Stimulated activated memory B cell treated with anti-CD40 and anti-IgM and Interleukin-4, amounts not matched to agents 10 μg/mL and 1 μg/mL and 100 μg/mL, for 72 hours (primary cell): ENCODE measurements around the gene DLGAP5.
A peak's percentile ranks its signal among the peaks of the same experiment; 100 is the strongest.

ENCODE experiments used
- ATAC-seq: fragments of 150-1000 bp; cut with Tn5 transposase; 2 replicates; pipeline ENCODE4 v1.10.0; 2021
- H3K27ac Mint-ChIP-seq: one replicate; pipeline ENCODE4 v1.8.0; 2022; ENCODE audit warnings: mild to moderate bottlenecking, mixed read lengths
- H3K27me3 Mint-ChIP-seq: one replicate; pipeline ENCODE4 v1.8.0; 2022; ENCODE audit warnings: mixed read lengths
- H3K36me3 Mint-ChIP-seq: one replicate; pipeline ENCODE4 v1.8.0; 2022; ENCODE audit warnings: mixed read lengths
- H3K4me1 Mint-ChIP-seq: one replicate; pipeline ENCODE4 v1.8.0; 2022; ENCODE audit warnings: mixed read lengths
- H3K4me3 Mint-ChIP-seq: one replicate; pipeline ENCODE4 v1.8.0; 2022; ENCODE audit warnings: mild to moderate bottlenecking, moderate library complexity, mixed read lengths
- H3K9me3 Mint-ChIP-seq: one replicate; pipeline ENCODE4 v1.8.0; 2022; ENCODE audit warnings: mixed read lengths

DLGAP5 gene

GRCh38 chr14:55200651-55201050, 9.3 kb upstream of the DLGAP5 start:
- Mint-ChIP-seq H3K4me3 (no peak overlapping the region), H3K9me3 (no peaks in the 10 kb centered on the region), H3K4me1 (no peaks in the 10 kb centered on the region), H3K36me3 (no peaks in the 10 kb centered on the region), H3K27me3 (peaks cover 12% of the 10 kb centered on the region), H3K27ac (no peak overlapping the region)
- no peak for ATAC-seq

- Mint-ChIP-seq H3K27me3 (peaks cover 12% of the 10 kb centered on the region), H3K27ac (no peak overlapping the region), H3K4me1 (no peaks in the 10 kb centered on the region), H3K4me3 (no peak overlapping the region), H3K36me3 (no peaks in the 10 kb centered on the region), H3K9me3 (no peaks in the 10 kb centered on the region)
- ATAC-seq: no peak
These were observed 7.4 kb upstream of the DLGAP5 start for GRCh38 chr14:55198749-55199148.

GRCh38 chr14:55194656-55195355, 3.4 kb upstream of the DLGAP5 start:
- no peak for ATAC-seq
- no peaks in the 10 kb centered on the region for H3K27me3 Mint-ChIP-seq
- peaks cover 6% of the 10 kb centered on the region for H3K4me1 Mint-ChIP-seq
- no peaks in the 10 kb centered on the region for H3K36me3 Mint-ChIP-seq
- H3K9me3 Mint-ChIP-seq: no peaks in the 10 kb centered on the region
- H3K4me3 Mint-ChIP-seq: no peak overlapping the region
- H3K27ac Mint-ChIP-seq: no peak overlapping the region

- peaks cover 6% of the 10 kb centered on the region for H3K4me1 Mint-ChIP-seq
- no peak for ATAC-seq
These were observed 753 bp upstream of the DLGAP5 start for GRCh38 chr14:55192054-55192621.

GRCh38 chr14:55190906-55191202, 531 bp downstream of the DLGAP5 start:
- Mint-ChIP-seq H3K36me3 (no peaks in the 10 kb centered on the region), H3K27me3 (no peaks in the 10 kb centered on the region), H3K27ac (peak overlapping the region; percentile 63), H3K4me3 (peak overlapping the region; percentile 83), H3K4me1 (peaks cover 6% of the 10 kb centered on the region), H3K9me3 (no peaks in the 10 kb centered on the region)
- no peak for ATAC-seq

More at GRCh38 chr14:55192054-55192621, 753 bp upstream of the DLGAP5 start:
- Mint-ChIP-seq H3K27ac (peak overlapping the region; percentile 63), H3K4me3 (peak overlapping the region; percentile 83), H3K36me3 (no peaks in the 10 kb centered on the region), H3K9me3 (no peaks in the 10 kb centered on the region), H3K27me3 (no peaks in the 10 kb centered on the region)

- Mint-ChIP-seq H3K36me3 (no peaks in the 10 kb centered on the region), H3K4me3 (no peak overlapping the region), H3K9me3 (no peaks in the 10 kb centered on the region), H3K27ac (no peak overlapping the region), H3K27me3 (no peaks in the 10 kb centered on the region), H3K4me1 (peaks cover 6% of the 10 kb centered on the region)
- no peak for ATAC-seq
These were observed 2.6 kb downstream of the DLGAP5 start for GRCh38 chr14:55188686-55189295.

- Mint-ChIP-seq H3K4me3 (no peak overlapping the region), H3K4me1 (peaks cover 12% of the 10 kb centered on the region), H3K27ac (peak overlapping the region; percentile 60), H3K9me3 (no peaks in the 10 kb centered on the region), H3K36me3 (no peaks in the 10 kb centered on the region), H3K27me3 (no peaks in the 10 kb centered on the region)
- ATAC-seq: peak; percentile 16
These were observed 11.0 kb downstream of the DLGAP5 start for GRCh38 chr14:55180434-55180833.

- Mint-ChIP-seq H3K36me3 (no peaks in the 10 kb centered on the region), H3K27ac (peak overlapping the region; percentile 60), H3K9me3 (no peaks in the 10 kb centered on the region), H3K27me3 (no peaks in the 10 kb centered on the region), H3K4me3 (no peak overlapping the region), H3K4me1 (peaks cover 12% of the 10 kb centered on the region)
- no peak for ATAC-seq
These were observed 11.4 kb downstream of the DLGAP5 start for GRCh38 chr14:55180006-55180405.

GRCh38 chr14:55170526-55170925, 20.9 kb downstream of the DLGAP5 start:
- Mint-ChIP-seq H3K9me3 (no peaks in the 10 kb centered on the region), H3K27ac (no peak overlapping the region), H3K27me3 (no peaks in the 10 kb centered on the region), H3K36me3 (no peaks in the 10 kb centered on the region), H3K4me1 (no peaks in the 10 kb centered on the region), H3K4me3 (no peak overlapping the region)
- ATAC-seq: no peak

- Mint-ChIP-seq H3K9me3 (no peaks in the 10 kb centered on the region), H3K4me3 (no peak overlapping the region), H3K27me3 (no peaks in the 10 kb centered on the region), H3K36me3 (no peaks in the 10 kb centered on the region), H3K27ac (no peak overlapping the region), H3K4me1 (no peaks in the 10 kb centered on the region)
- ATAC-seq: no peak
These were observed 30.4 kb downstream of the DLGAP5 start for GRCh38 chr14:55160989-55161388.

- no peaks in the 10 kb centered on the region for H3K4me1 Mint-ChIP-seq
- no peak overlapping the region for H3K27ac Mint-ChIP-seq
- no peaks in the 10 kb centered on the region for H3K36me3 Mint-ChIP-seq
- no peak overlapping the region for H3K4me3 Mint-ChIP-seq
- no peaks in the 10 kb centered on the region for H3K9me3 Mint-ChIP-seq
- no peak for ATAC-seq
- H3K27me3 Mint-ChIP-seq: no peaks in the 10 kb centered on the region
These were observed 33.0 kb downstream of the DLGAP5 start for GRCh38 chr14:55158412-55158811.

- H3K36me3 Mint-ChIP-seq: no peaks in the 10 kb centered on the region
These were observed 34.3 kb downstream of the DLGAP5 start for GRCh38 chr14:55157080-55157479.

GRCh38 chr14:55153951-55154350, 37.4 kb downstream of the DLGAP5 start:
- Mint-ChIP-seq H3K27ac (no peak overlapping the region), H3K27me3 (no peaks in the 10 kb centered on the region), H3K9me3 (no peaks in the 10 kb centered on the region), H3K36me3 (no peaks in the 10 kb centered on the region), H3K4me1 (no peaks in the 10 kb centered on the region), H3K4me3 (no peak overlapping the region)
- ATAC-seq: no peak

More at GRCh38 chr14:55157080-55157479, 34.3 kb downstream of the DLGAP5 start:
- Mint-ChIP-seq H3K4me3 (no peak overlapping the region), H3K4me1 (no peaks in the 10 kb centered on the region), H3K27ac (no peak overlapping the region), H3K9me3 (no peaks in the 10 kb centered on the region), H3K27me3 (no peaks in the 10 kb centered on the region)
- no peak for ATAC-seq

GRCh38 chr14:55152052-55152753, 39.2 kb downstream of the DLGAP5 start:
- no peaks in the 10 kb centered on the region for H3K4me1 Mint-ChIP-seq
- H3K9me3 Mint-ChIP-seq: no peaks in the 10 kb centered on the region
- H3K36me3 Mint-ChIP-seq: no peaks in the 10 kb centered on the region
- H3K27ac Mint-ChIP-seq: no peak overlapping the region
- ATAC-seq: no peak
- no peaks in the 10 kb centered on the region for H3K27me3 Mint-ChIP-seq
- H3K4me3 Mint-ChIP-seq: no peak overlapping the region

- Mint-ChIP-seq H3K36me3 (no peaks in the 10 kb centered on the region), H3K4me1 (no peaks in the 10 kb centered on the region), H3K4me3 (no peak overlapping the region), H3K9me3 (no peaks in the 10 kb centered on the region), H3K27ac (no peak overlapping the region), H3K27me3 (no peaks in the 10 kb centered on the region)
- no peak for ATAC-seq
These were observed 39.8 kb downstream of the DLGAP5 start for GRCh38 chr14:55151601-55152000.

- H3K27ac Mint-ChIP-seq: no peak overlapping the region
- ATAC-seq: no peak
These were observed 45.0 kb downstream of the DLGAP5 start for GRCh38 chr14:55146425-55146824.

More at GRCh38 chr14:55146425-55146824, 45.0 kb downstream of the DLGAP5 start:
- H3K27me3 Mint-ChIP-seq: no peaks in the 10 kb centered on the region
- H3K4me3 Mint-ChIP-seq: no peak overlapping the region
- H3K4me1 Mint-ChIP-seq: no peaks in the 10 kb centered on the region
- H3K36me3 Mint-ChIP-seq: peaks cover 4% of the 10 kb centered on the region
- no peaks in the 10 kb centered on the region for H3K9me3 Mint-ChIP-seq
